ENCODE results near the gene TMCC2.

- TF ChIP-seq GATA1 (IDR thresholded peaks at IDR 0.05; ENCODE audit: low read depth, low read length) (no peak), POLR2A (IDR thresholded peaks at IDR 0.05; ENCODE audit: low read length) (no peak)
These were observed 74.3 kb downstream of the TMCC2 start for GRCh38 chr1:205301842-205302588.
